NCI-H1930 (cell line): ENCODE measurements around the gene DUOX1.

Experiments
- DNase-seq, 2 experiments: peaks; one replicate each; lab custom pipeline; 2025; lab: John Stamatoyannopoulos, UW

The DUOX1 gene

GRCh38 chr15:45168751-45169551 is 39.2 kb downstream of the DUOX1 start:
- no peak for DNase-seq

DNA sequence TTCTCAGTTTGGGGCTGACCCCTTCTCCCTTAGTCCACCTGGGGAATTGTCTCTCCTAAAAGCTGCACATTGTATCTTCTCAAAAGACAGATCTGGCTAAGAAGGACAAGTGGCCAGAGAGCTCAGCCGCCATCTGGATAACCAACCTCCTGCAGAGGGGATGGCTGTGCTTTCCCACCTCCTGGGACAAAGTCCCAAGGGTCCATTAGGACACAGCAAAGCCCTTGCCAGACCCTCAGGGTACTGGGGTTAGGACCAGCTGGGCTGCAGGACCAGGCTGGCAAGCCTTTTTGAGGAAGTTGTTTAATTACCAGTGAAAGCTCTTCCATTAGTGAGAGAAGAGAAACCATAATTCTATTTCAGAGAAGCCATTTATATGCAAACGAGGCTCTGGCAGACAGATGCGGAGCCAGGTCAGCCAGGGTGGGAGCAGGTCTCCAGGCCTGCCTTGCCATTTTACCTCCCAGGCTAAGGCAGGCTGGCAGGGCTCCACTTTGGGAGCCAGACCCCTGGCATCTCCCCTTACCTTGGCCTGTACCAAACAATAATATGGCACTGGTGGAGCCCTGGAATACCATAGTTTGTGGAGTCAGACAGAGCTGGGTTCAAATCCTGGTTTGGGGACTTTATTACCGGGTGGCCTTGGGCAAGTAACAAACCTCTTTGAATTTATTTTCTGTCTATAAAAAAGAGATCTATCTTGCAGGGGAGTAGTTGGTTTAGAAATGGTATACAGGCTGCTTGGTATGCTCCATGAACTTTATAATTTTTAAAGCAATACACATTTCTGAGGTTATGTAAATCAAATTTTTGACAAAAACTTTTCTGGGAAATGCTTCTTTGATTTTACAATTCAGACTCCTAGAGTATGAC is 40.0 kb downstream of the DUOX1 start:
- DNase-seq, result no peak

DNA sequence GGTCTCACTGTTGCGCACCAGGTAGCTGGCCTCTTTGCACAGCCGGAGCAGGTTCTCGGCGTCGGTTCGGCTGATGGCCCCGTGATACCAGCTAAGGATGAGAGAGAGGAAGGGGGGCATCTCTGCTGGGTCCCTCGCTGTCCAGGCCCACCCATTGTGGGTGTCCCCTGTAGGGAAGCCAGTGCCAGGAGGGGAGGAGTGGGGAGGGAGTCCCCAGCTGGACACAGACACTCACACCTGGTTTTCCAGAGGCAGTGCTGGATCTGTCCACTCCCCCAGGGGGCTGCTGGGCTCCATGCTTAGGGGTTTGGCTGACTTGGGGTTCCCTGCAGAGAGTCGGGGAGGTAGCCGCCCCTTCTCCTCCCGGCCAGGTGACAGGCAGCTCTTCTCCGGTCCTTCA is 42.1 kb downstream of the DUOX1 start:
- DNase-seq, result no peak

GRCh38 chr15:45174069-45174468 is 44.3 kb downstream of the DUOX1 start:
- DNase-seq, result no peak

- DNase-seq, result no peak
Observed at GRCh38 chr15:45174577-45174976, 44.8 kb downstream of the DUOX1 start.

DNA sequence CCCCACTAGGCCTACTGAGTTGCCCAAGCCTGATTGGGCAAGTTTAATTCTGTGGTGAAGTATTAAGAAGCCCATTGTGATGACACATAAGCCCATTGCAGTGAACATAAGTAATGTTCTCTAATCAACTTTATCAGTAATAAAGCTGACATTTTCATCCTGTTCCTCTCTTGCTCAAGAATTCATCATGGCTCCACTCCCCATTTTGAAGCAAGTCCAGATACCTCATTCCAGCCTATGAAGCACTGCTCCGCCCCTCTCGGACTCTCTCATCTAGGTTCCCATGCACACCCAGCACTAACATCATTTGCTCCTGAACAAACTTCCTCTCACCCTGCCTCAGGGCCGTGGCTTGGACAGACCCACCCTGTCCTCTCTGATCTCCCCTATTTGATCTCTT is 47.5 kb downstream of the DUOX1 start:
- DNase-seq, result no peak

DNA sequence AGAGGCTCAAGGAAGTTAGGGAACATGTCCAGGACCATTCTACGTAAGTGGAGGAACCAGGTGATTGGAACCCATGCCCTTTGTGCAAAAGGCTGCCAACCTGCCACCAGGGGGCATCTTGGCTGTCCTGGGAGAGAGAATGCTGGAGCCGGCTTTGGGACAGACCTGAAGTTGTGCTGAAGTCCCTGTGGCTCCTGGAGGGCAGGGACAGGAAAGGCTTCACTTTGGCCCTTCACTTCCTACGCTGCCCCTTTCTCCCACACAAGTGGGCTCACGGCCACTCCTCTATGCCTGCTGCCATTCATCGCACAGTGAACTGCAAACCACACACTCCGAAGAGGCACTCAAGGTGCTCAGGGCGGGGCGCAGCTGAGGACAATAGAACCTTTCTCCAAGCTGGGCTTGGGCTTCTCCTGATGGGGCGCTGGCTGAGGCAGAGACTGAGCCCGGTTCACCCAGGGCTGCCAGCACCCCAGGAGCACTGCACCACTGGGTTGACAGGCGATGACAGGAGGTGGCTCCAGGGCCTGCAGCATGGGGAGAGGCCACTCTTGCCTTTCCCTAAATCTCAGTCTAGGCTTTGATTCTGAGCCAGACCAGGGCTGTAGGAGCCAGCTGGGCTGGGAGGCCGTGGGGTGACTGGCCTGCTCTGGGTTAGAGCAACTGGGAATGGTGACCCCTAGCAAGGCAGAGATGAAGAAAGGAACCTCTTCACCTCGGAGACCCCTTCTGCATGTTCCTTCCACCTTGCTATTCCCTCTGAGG is 49.6 kb downstream of the DUOX1 start:
- no peak for DNase-seq

DNA sequence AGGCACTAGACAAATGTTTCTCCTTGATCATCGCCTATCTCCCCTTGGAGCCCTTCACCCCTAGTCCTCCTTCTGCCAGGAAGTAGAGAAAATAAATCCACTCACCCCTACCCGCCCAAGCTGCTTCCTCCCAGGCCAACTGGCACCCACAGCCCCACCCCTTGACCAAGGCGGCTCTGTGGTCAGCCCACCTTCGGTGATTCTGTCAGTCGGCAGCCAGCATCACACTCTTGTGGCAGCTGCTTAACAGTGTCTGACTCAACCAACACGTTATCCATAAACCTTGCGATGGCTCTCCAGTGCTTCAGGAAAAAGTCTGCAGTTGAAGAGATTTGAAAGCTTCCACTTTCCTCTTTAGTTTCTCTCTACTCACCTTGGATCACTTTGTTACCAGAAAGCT is 50.4 kb downstream of the DUOX1 start:
- no peak for DNase-seq

GRCh38 chr15:45180648-45181436 is 51.0 kb downstream of the DUOX1 start:
- DNase-seq, result no peak

DNA sequence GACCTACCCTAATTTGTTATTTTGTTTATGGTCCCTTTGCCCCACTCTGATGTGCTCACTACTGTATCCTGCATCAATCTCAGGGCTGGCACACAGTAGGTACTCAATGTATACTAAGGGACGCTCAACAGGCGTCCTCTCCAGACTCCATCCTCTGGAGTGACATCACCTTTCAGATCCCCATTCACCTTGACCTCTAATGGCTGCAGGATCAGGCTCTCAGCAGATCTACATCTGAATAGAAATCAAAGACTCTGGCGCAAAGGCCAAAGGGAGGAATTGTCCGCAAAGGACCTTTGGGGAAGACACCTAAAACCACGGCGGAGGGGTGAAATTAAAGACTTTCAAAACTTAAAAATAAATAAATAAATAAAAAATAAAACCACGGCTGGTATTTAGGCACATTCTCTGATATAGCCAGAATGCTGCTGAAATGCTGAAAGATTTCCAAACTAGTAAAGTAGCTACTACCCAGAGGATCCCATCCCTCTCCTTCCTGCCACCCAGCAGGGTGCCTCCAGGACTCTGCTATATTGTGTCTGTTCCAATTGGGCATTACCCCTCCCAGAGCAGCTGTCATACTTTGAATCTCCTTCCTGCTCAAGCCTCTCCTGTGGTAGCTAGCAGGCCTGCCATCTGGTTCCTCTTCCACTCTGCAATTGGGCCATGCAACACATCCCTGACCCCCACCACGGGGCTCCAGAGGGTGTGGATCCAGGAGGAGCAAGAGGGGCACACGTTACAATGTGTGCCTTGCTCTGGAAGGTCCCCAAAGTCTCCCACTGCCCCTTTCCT is 51.9 kb downstream of the DUOX1 start:
- no peak for DNase-seq

DNA sequence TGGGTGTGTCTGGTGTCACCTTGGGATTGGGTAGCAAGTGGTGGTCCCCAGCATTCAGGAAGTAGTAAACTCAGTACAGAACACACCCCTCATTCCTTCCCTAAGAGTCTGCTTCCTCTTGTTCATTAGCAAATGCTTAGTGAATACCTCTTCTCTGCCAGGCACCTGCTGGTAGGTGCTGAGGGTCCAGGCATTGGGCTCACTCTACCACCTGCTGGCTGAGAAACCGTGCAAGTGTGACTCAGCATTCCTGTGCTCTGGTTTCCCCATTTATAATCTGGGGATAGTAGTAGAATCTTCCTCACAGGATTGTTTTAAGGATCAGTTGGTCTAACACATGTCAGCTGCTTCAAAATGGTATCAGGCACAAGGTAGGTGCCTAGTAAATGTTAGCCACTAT is 53.2 kb downstream of the DUOX1 start:
- no peak for DNase-seq

GRCh38 chr15:45183511-45183910 is 53.7 kb downstream of the DUOX1 start:
- no peak for DNase-seq

DNA sequence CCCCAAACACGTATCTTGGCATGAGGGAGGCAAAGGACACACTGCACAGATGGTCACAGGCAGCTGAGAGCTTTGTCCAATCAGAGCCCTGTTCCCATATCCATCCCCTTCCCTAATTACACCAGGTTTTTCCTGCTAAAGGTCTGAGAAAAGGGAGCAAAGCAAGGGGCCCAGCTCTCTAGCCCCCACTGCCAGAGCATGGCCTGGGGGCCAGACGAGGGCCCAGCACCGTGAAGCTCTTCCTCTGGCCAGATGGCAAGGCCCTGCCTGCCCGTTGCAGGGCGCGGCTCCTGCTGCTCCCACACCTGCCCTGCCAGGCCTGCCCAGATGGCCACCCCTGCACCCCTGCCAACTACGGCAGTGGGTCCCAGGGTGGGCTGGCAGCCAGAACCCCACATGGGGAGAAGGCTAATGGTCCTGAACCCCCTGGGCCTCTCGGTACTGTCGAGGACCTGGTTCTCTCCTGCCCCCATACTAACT is 54.8 kb downstream of the DUOX1 start:
- no peak for DNase-seq

DNA sequence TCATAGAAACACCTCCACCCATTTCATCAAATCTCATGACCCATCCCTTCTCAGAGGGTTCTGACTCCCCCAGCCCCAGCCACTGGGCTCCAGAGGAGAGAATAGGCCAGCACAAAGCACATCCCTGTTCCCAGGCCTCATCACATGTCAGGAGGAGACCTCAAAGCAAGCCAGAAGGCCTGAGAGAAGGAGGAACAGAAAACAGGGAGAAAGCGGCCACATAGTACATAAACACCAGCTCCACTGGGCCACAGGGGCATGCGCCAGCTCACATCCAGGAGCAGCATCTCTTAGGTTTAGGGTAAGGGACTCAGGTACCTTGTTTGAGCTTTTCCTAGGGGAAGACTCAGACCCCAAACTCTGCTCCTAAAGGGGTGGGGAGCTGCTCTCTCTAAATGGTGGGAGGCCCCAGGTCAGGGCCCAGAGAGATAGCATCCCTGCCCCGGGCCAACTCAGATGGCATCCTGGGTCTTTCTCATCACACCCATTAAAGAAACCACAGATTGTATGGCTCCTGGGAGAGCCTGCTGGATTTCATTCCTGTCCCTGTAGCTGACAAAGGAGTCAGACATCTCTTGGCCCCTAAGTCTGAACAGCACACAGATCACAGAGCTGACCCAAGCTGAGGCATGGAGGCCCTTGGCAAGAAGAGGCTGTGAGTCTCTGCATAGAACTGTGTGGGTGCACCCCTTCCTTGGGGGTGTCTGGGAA is 55.4 kb downstream of the DUOX1 start:
- no peak for DNase-seq

DNA sequence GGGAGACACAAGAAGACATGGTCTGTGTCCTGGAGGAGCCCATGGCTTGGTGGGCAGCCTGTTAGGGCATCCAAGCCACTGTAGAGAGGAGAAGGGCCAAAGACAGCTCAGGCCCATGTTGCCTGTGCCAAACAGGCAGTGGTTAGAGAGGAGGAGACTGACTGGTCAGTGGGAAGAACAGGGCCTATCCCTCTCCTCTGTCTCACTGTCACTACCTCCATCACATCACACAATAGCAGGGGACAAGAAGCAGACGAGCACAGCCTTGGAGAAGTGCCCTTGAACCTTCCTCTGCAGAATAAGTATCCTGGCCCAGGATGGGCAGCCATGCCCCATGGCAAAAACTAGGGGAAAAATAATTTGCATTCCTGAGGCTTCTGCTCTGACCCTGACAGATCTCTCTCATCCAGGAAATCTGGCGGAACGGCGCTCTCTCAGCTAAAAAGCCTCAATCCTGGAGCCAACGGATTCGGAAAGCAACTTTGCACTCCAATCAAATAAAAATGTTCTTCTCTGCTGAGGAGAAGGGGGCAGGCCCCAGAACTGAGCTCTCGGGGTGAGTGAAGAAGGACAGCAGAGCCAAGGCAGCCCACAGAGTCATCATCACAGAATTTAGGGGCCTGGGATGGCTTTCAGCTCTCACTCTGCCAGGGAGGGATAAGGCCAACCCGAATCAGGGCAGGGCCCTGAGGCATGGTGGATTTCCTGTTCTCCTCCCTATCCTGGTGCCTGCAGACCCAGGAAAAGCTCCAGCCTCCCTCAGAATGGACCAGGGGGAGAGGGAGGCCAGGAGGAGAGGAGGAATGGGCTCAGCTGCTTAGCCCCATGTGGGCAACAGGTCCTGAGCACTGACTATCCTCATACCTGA is 56.3 kb downstream of the DUOX1 start:
- DNase-seq, result no peak

DNA sequence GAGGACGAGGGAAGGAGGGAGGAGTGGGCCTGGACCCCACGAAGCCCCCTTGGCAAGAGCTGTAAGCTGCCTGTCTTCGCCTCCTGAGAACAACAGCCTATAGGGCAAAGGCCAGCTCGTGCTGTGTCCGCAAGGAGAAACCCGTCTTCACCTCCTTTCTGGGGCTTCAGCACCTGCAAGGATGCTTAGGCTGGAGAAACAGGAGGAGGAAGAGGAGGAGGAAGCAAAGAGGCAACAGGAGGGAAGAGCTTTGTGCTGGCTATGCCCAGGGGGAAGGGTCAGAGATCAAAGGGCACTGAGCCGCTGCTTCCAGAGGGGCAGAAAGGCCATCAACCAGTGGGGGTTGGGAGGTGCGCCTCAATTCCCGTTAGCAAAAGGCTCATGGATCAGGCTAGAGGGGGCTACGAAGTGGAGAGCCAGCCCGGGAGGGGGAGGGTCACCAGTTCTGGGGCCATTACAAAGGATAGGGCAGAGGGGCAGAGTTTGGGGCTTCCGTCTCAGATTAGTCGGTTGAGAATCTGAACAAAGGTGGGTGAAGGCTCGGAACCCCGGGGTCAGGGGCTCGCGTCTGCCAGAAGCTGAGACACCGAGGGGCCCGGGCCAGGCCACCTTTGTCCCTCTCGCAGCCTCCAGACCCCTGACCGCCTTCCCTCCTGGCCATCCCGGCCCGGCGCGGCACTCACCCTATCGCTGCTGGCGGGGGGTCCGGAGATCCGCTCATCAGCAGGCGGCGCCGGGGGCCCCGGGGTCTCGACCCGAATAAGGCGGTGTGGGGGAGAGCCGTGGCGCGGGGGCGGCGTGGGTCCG is 57.2 kb downstream of the DUOX1 start:
- no peak for DNase-seq

DNA sequence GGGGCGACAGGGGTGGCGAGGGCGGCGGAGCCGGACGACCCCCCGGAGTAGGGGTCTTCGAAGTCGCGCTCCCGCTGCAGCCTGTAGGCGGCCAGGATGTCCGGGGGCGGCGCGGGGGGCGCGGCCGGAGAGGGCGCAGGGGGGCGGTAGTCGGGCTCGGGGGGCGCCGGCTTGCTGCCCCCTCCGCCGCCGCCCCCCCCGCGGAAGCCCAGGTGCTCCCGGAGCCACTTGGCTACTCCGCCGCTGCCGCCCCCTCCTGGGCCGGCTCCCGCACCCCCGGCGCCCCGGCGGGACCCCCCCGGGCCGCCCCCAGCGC is 57.7 kb downstream of the DUOX1 start:
- no peak for DNase-seq
